HepG2 (cell line): Measurements from ENCODE around the gene BICDL2. TPM values are rescaled to one million over a fixed set of nuclear protein-coding genes. Genes with fewer than 3 reads are reported as not detected.
A peak's percentile ranks its signal among the peaks of the same experiment; 100 is the strongest.

Source experiments
- CAMTA2 ChIP-seq: sonication (generic); formaldehyde crosslinking; IDR thresholded peaks from 2 replicates; pipeline ENCODE4 v1.4.0; 2020; ENCODE audit warnings: mild to moderate bottlenecking, missing genetic modification reagents, borderline replicate concordance
- FLYWCH1 ChIP-seq: sonication (generic); formaldehyde crosslinking; IDR thresholded peaks from 2 replicates; pipeline ENCODE4 v1.8.1; 2023; ENCODE audit warnings: mild to moderate bottlenecking, missing genetic modification reagents
- HBP1 ChIP-seq: IDR thresholded peaks from 2 replicates; pipeline ENCODE4 v1.6.1; 2016; ENCODE audit warnings: low read depth, control low read depth
- HCFC1 ChIP-seq: fragments of 150-350 bp; IDR thresholded peaks from 2 replicates; pipeline ENCODE4 v1.6.1; 2014; ENCODE audit warnings: low read depth, low read length
- HDAC1 ChIP-seq: sonication (generic); formaldehyde crosslinking; IDR thresholded peaks from 2 replicates; pipeline ENCODE4 v1.5.1; 2020; ENCODE audit warnings: mild to moderate bottlenecking, missing genetic modification reagents
- HNF4G ChIP-seq, 2 experiments: sonication (generic) in 1 of 2; formaldehyde crosslinking in 1 of 2; IDR thresholded peaks; 2 replicates each; pipeline versions ENCODE4 v1.4.0 to v1.6.1; 2011 to 2020; ENCODE audit warnings: borderline replicate concordance in 2 of 2, low read depth in 2 of 2, mild to moderate bottlenecking in 2 of 2, low read length in 1 of 2, missing genetic modification reagents in 1 of 2, moderate library complexity in 1 of 2
- ISL2 ChIP-seq: sonication (generic); formaldehyde crosslinking; IDR thresholded peaks from 2 replicates; pipeline ENCODE4 v1.5.0; 2020; ENCODE audit warnings: missing genetic modification reagents
- MIER2 ChIP-seq: IDR thresholded peaks from 2 replicates; pipeline ENCODE4 v1.6.1; 2016; ENCODE audit warnings: missing biosample characterization, missing genetic modification reagents
- PLSCR1 ChIP-seq: sonication (generic); formaldehyde crosslinking; IDR thresholded peaks from 2 replicates; pipeline ENCODE4 v1.5.0; 2020; ENCODE audit warnings: missing genetic modification reagents, mild to moderate bottlenecking, borderline replicate concordance
- TARDBP ChIP-seq: sonication (generic); formaldehyde crosslinking; IDR thresholded peaks from 2 replicates; pipeline ENCODE4 v1.8.0; 2022; ENCODE audit warnings: mild to moderate bottlenecking, missing genetic modification reagents
- ZGPAT ChIP-seq: IDR thresholded peaks from 2 replicates; pipeline ENCODE4 v1.6.1; 2016; ENCODE audit warnings: mild to moderate bottlenecking
- ZNF136 ChIP-seq: sonication (generic); formaldehyde crosslinking; IDR thresholded peaks from 2 replicates; pipeline ENCODE4 v1.8.1; 2022; ENCODE audit warnings: low read depth, mild to moderate bottlenecking, moderate library complexity, missing genetic modification reagents
- ZNF138 ChIP-seq: sonication (generic); formaldehyde crosslinking; IDR thresholded peaks from 2 replicates; pipeline ENCODE4 v1.5.0; 2020; ENCODE audit warnings: mild to moderate bottlenecking, low read depth, missing genetic modification reagents
- ZNF24 ChIP-seq: fragments of 450-650 bp; IDR thresholded peaks from 2 replicates; pipeline ENCODE4 v1.6.1; 2017; ENCODE audit warnings: antibody characterized with exemption, mild to moderate bottlenecking
- ZNF3 ChIP-seq: IDR thresholded peaks from 2 replicates; pipeline ENCODE4 v1.7.0; 2017; ENCODE audit warnings: inconsistent platforms
- ZNF343 ChIP-seq: sonication (generic); formaldehyde crosslinking; IDR thresholded peaks from 2 replicates; pipeline ENCODE4 v1.4.0; 2020; ENCODE audit warnings: mild to moderate bottlenecking, missing genetic modification reagents
- ZNF407 ChIP-seq: sonication (generic); formaldehyde crosslinking; IDR thresholded peaks from one replicate; pipeline ENCODE4 v1.5.1; 2020; ENCODE audit warnings: mild to moderate bottlenecking, missing genetic modification reagents; ENCODE audit errors: not compliant biosample characterization
- ZNF562 ChIP-seq: sonication (generic); formaldehyde crosslinking; IDR thresholded peaks from 2 replicates; pipeline ENCODE4 v1.8.0; 2022; ENCODE audit warnings: missing genetic modification reagents, borderline replicate concordance
- polyA plus RNA-seq, 8 experiments: library from polyadenylated mRNA; depleted of rRNA in 3 of 8; stranded (reverse) in 7 of 8; unstranded in 1 of 8; fragments of >200 nt; fragmentation: Illumina TruSeq in 4 of 8; extraction: Trizol in 4 of 8; gene quantifications; 2 replicates each; pipeline versions ENCODE4 v1.2.1 to v1.2.3, GENCODE V29; 2011 to 2016; ENCODE audit warnings: low read depth in 4 of 8, missing spikeins in 1 of 8, mixed read lengths in 1 of 8; ENCODE audit not compliant: insufficient read depth in 1 of 8
- total RNA-seq, 5 experiments: library from RNA; depleted of rRNA; stranded (reverse); fragments of >200 nt; fragmentation: Illumina TruSeq; extraction: Trizol; gene quantifications; 2 replicates each; pipeline ENCODE4 v1.2.3, GENCODE V29; 2016; ENCODE audit warnings: low read depth in 1 of 5

Gene BICDL2
- total and polyA plus RNA-seq, 2 of the 13 experiments (the other 11 are each of a cell fraction or from before 2014, with no cell fraction given): 0.12 TPM; not detected in 1

GRCh38 chr16:3019594-3020246 is 17.0 kb downstream of the BICDL2 start (continued):
- TF ChIP-seq HNF4G (IDR thresholded peaks at IDR 0.05; ENCODE audit: borderline replicate concordance, low read depth, low read length): no peak
- no peak for TF ChIP-seq HNF4G (CRISPR knock-in tag; IDR thresholded peaks at IDR 0.05; ENCODE audit: borderline replicate concordance, low read depth)
- no peak for TF ChIP-seq ZNF407 (CRISPR knock-in tag)
- no peak for TF ChIP-seq CAMTA2 (CRISPR knock-in tag)
- TF ChIP-seq ZNF562 (CRISPR knock-in tag): no peak
- TF ChIP-seq ISL2 (CRISPR knock-in tag): no peak
- TF ChIP-seq ZNF138 (CRISPR knock-in tag): no peak
- TF ChIP-seq HCFC1: no peak
- no peak for TF ChIP-seq ZGPAT (CRISPR knock-in tag)
- no peak for TF ChIP-seq ZNF343 (CRISPR knock-in tag)
- peak; percentile 45 for TF ChIP-seq HDAC1 (CRISPR knock-in tag)
- 0 out of 2 replicates have a peak, but pooled peaks have one; percentile 52 for TF ChIP-seq ZNF3
- no peak for TF ChIP-seq ZNF136 (CRISPR knock-in tag)
- TF ChIP-seq HBP1 (CRISPR knock-in tag): peak; percentile 94; the same call in 1 of the 2 replicates
- no peak for TF ChIP-seq MIER2 (CRISPR knock-in tag)
- peak; percentile 47; the same call in 1 of the 2 replicates for TF ChIP-seq ZNF24
- TF ChIP-seq PLSCR1: no peak
- no peak for TF ChIP-seq FLYWCH1
- TF ChIP-seq TARDBP (CRISPR knock-in tag): no peak
